CD4-positive, alpha-beta T cell treated with Interleukin-4 for 1 hour (primary cell): ENCODE data around the gene CTNS.

Experiments
- DNase-seq, 2 donors: peaks; one replicate each; pipeline ENCODE4 v3.0.0-alpha.2; 2020 to 2022

The CTNS gene

GRCh38 chr17:3659541-3660111 lies 23.1 kb downstream of the CTNS start:
- no peak for DNase-seq

DNA sequence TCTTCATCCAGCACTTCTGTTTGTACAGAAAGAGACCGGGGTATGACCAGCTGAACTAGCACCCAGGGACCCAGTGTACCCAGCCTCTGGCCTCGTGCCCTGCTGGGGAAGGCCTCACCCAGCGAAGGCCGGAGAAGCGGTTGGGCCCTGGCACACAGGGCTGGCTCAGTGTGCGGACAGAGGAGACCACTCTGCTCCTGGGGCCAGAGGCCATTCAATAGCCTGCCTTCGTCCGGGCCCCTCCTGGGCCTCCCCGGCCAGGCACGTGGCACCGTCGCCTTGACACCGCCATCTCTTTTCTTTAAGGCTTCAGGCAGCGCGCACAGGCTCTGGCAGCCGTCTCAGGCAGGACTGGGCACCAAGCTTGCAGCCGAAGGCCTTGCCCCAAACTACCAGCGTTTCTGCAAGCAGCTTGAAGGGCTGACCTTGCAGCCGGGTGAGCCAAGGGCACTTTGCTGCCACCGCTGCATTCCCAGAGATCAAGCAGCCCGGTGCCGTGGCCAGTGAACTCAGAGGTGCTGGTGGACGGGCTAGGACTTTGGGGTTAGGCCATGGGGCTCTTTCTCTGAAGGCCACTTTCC lies 23.8 kb downstream of the CTNS start:
- DNase-seq, result no peak

GRCh38 chr17:3663102-3664011 lies 26.8 kb downstream of the CTNS start:
- no peak for DNase-seq

DNA sequence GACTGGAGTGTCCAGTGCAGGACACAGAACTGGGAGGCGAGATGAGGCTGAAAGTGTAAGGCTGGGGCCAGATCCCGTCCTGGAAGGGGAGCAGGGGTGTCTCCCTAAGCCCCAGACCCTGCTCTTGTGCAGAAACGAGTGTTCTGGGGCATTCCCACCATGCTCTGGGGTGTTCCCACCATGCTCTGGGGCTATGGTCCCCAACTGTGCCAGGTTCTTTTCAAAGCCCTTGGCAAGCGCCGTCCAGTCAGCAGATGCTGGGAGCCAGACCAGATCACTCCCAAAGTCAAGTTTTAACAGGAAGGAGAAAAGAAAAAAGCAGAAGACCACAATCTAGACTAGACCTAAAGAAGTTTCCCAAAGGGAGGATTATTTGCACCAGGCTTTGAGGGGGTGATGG lies 29.3 kb downstream of the CTNS start:
- no peak for DNase-seq

GRCh38 chr17:3666516-3666915 lies 30.0 kb downstream of the CTNS start:
- no peak for DNase-seq

- no peak for DNase-seq
Measured at GRCh38 chr17:3667366-3668278, 31.1 kb downstream of the CTNS start.

- peak; percentile 97 to 98 for DNase-seq
Measured at GRCh38 chr17:3668279-3669084, 31.9 kb downstream of the CTNS start, which contains the start of the genes EMC6 and TAX1BP3. TSS of gene EMC6 (plus strand) at chr17:3668812. CDS start at chr17:3669147, 335 bp downstream. TSS of gene TAX1BP3 (minus strand) at chr17:3668578. CDS start at chr17:3668526, 52 bp downstream.

GRCh38 chr17:3669085-3669347 lies 32.5 kb downstream of the CTNS start:
- peak in 1 of 2 donors; percentile 1 for DNase-seq

DNA sequence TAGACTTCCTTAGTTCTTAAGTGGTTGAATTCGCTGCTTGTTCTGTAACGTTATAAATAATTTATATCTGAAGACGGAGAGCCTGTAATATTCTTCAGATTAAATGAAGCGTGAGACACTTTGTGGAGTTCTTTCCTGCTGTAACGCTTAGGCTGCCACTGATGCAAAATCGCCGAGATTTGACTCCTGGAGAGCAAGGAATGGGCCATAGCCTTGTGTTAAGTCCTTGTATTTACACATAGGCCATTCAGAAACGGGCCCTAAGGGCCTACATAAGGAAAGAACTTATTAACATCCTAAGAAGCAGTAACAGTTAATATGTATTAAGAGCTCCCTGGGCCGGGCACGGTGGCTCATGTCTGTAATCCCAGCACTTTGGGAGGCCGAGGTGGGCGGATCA lies 33.0 kb downstream of the CTNS start:
- DNase-seq, result no peak

GRCh38 chr17:3672571-3672970 lies 36.0 kb downstream of the CTNS start:
- no peak for DNase-seq

DNA sequence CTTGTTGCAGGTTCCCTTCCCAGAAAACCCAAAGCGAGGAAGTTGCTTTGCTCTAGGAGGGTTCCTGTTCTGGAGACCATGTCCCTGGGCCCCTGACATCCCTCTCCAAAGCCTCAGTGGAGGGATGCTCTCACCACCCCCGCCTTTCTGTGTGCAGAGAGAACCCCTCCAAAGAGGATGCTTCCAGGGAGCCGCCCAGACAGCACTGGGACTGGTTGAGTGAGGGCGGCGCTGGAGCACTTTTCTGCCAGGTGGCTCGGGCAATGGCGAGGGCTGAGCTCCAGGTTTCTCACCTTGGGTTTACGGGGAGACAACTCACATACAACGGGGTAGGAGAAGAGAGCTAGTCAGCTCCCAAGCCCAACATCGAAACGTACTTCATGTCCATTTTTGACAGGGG lies 39.3 kb downstream of the CTNS start:
- DNase-seq, result no peak

GRCh38 chr17:3678095-3678820 lies 41.7 kb downstream of the CTNS start:
- no peak for DNase-seq

GRCh38 chr17:3678821-3679530 lies 42.4 kb downstream of the CTNS start:
- no peak for DNase-seq

GRCh38 chr17:3679531-3680126 lies 43.1 kb downstream of the CTNS start:
- no peak for DNase-seq

- no peak for DNase-seq
Measured at GRCh38 chr17:3681057-3681456, 44.5 kb downstream of the CTNS start.

- no peak for DNase-seq
Measured at GRCh38 chr17:3681565-3681964, 45.0 kb downstream of the CTNS start.

DNA sequence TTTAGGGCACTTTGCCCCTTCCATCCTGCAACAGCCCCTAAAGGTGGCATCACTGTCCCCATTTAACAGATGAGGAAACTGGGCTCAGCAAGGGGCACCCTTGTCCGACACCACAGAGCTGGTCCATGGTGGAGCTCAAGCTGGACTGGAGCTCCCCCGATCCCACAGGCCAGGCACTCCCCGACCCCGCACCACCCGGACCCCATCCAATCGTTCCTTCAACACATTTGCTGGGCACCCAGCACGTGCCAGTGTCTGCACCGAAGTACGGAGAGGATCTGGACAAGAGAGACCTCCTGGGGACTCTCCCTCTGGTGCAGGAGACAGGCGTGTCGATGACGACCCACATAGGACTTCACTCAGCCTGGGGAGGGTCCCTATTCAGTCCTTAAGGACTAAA lies 45.5 kb downstream of the CTNS start:
- no peak for DNase-seq

- peak; percentile 64 to 67 for DNase-seq
Measured at GRCh38 chr17:3683054-3683511, 46.5 kb downstream of the CTNS start.

DNA sequence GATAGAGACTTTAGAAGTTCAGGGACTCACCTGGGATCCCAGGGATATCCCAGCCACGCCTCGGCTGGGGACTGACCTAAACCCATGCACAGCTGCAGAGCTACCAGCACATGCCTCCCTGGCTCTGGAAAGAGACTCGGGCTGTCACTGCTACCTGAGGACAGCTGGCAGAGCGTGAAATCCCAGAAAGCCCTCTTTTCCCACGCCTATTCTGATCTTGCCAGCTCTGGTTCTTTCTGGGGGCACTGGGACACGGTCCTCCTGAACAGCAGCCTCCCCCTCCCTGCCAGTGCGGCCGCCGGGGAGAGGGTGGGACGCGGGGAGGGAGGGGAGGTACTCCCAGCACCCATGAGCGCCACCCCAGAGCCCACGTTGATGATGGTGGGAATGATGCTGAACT lies 48.6 kb downstream of the CTNS start:
- no peak for DNase-seq

- no peak for DNase-seq
Measured at GRCh38 chr17:3688027-3688553, 51.5 kb downstream of the CTNS start.
